Activated T-cell treated with anti-CD3 and anti-CD28 coated beads, Interleukin-2, amount 50 U/mL, for 1 hour (primary cell): ENCODE data around the gene PRDX1.
"Not testable (repeated sequence)": the region's sequence is repeated elsewhere in the genome, so short reads cannot be mapped to it uniquely, and the experiment has no call there.

Experiments
- DNase-seq: peaks from one replicate; pipeline ENCODE4 v3.0.0-alpha.2; 2020

The PRDX1 gene

GRCh38 chr1:45535988-45536766 lies 14.5 kb upstream of the PRDX1 start:
- DNase-seq: no peak

GRCh38 chr1:45531873-45532272 lies 10.2 kb upstream of the PRDX1 start:
- no peak for DNase-seq

GRCh38 chr1:45530632-45531135 lies 9.0 kb upstream of the PRDX1 start:
- DNase-seq: no peak

- no peak for DNase-seq
Measured at GRCh38 chr1:45526135-45526644, 4.5 kb upstream of the PRDX1 start.

GRCh38 chr1:45523975-45524374 lies 2.3 kb upstream of the PRDX1 start:
- not testable (repeated sequence) for DNase-seq

- not testable (repeated sequence) for DNase-seq
Measured at GRCh38 chr1:45523516-45523915, 1.8 kb upstream of the PRDX1 start.

- no peak for DNase-seq
Measured at GRCh38 chr1:45522324-45523104, 830 bp upstream of the PRDX1 start.

- not testable (repeated sequence) for DNase-seq
Measured at GRCh38 chr1:45519774-45520173, 1.9 kb downstream of the PRDX1 start.

- DNase-seq: no peak
Measured at GRCh38 chr1:45518910-45519309, 2.8 kb downstream of the PRDX1 start.

- DNase-seq: not testable (repeated sequence)
Measured at GRCh38 chr1:45518366-45518765, 3.3 kb downstream of the PRDX1 start.

GRCh38 chr1:45516465-45516864 lies 5.2 kb downstream of the PRDX1 start:
- DNase-seq: no peak

GRCh38 chr1:45516036-45516435 lies 5.6 kb downstream of the PRDX1 start:
- DNase-seq: no peak

GRCh38 chr1:45513532-45514260 lies 8.0 kb downstream of the PRDX1 start:
- not testable (repeated sequence) for DNase-seq

GRCh38 chr1:45512641-45513054 lies 9.0 kb downstream of the PRDX1 start:
- DNase-seq: peak; percentile 39

- no peak for DNase-seq
Measured at GRCh38 chr1:45510972-45511527, 10.6 kb downstream of the PRDX1 start.

GRCh38 chr1:45510036-45510971 lies 11.4 kb downstream of the PRDX1 start:
- DNase-seq: no peak

GRCh38 chr1:45508295-45509151 lies 13.2 kb downstream of the PRDX1 start:
- DNase-seq: no peak

GRCh38 chr1:45507893-45508292 lies 13.8 kb downstream of the PRDX1 start:
- DNase-seq: no peak

- no peak for DNase-seq
Measured at GRCh38 chr1:45507195-45507594, 14.5 kb downstream of the PRDX1 start.
